GDM1 (cell line): ENCODE measurements around the gene ARHGAP26.

Experiments
- DNase-seq: peaks from one replicate; lab custom pipeline; 2025; lab: John Stamatoyannopoulos, UW

ARHGAP26 gene

DNA sequence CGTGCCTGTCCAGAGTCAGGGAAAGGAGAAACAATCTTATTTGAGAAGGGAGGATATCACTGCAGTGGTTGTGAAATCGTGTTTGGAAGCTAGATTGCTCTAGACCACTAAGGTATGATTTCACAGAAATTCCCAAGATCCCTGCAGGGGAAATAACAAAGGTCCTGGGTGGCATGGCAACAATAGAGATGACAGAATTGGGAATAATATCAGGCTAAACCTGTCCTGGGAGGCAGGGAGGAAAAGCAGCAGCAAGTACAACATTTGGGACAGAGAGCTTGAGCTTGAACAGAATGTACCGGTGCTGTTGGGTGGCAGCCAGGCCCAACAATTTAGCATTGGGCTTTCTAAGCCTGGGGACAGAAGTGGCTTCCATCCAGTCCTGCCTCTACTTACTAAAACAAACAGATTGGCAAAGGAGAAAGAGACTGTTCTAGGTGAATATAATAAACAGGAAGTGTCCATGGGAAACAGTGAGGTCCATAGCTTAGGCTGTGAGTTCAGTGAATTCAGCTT, 17.0 kb upstream of the ARHGAP26 start:
- DNase-seq: no peak

DNA sequence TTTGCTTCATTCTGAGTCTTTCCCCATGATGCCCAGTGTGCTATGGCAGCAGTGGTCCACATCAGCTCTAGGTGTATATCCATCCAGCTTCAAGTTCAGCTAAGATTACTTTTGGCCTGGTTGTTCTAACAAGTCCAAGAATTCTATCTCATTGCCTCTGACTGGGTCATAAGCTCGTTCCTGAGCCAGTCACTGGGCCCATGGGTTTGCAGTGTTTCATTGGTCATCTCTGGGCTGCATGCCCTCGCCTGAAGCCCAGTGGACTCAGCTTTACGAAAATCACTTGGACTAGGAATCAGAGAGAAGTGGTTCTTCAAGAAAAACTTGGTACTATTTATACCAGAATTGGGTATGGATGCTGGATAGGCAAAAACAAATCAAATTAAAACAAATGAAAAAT, 16.1 kb upstream of the ARHGAP26 start:
- no peak for DNase-seq

- DNase-seq: no peak
Observed at GRCh38 chr5:142756576-142756975, 13.6 kb upstream of the ARHGAP26 start.

DNA sequence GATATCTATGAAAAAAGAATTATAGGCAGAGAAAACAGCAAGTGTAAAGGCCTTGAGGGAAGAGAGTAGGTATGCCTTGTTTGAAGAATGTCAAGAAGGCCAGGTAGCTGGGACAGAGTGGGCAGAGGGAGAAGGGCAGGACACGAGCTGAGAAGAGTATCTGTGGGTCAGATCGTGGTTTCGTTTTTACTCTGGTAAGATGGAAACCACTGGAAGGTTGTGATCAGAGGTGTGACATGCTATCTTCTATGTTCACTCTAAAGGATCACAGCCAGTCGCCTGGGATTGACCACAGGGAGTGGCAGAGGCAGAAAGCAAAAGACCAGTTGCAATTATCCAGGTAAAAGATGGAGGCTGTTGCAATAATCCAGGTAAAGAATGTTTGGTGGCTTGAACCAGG, 12.6 kb upstream of the ARHGAP26 start:
- no peak for DNase-seq

DNA sequence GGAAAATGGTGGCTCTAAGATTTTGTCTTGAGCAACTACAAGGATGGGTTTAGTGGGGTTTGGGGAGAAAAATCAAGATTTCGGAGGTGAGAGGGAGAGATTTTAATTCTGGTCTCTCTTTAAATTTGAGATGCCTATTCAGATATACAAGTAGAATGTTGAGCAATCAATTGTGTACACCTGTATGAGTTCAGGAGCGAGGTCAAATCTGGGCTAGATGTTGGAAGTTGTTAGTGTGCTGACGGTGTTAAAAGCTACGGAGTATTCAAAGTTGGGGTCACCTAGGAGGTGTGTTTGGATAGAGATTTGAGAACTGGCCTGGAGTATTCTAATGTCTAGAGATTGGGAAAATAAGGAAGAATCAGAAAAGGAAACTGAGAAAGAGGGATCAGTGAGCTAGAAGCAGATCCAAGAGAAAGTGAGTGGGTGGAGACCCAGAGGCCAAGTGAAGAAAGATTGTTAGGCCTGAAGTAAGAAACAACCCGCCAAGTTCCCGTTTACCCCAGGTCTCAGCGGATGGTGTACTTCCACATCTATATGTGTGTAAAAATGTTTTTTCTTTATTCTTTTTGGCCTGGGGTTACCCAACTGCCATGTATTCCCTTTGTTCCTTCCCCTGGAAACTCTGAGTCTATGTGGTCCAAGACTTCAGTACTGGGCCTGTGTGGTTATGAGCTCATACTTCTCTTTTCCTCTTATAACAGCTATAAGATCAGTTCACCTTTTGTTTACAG, 11.9 kb upstream of the ARHGAP26 start:
- peak; percentile 56 for DNase-seq

- no peak for DNase-seq
Observed at GRCh38 chr5:142758796-142759145, 11.4 kb upstream of the ARHGAP26 start.

GRCh38 chr5:142763701-142764100, 6.5 kb upstream of the ARHGAP26 start:
- DNase-seq: no peak

GRCh38 chr5:142767178-142767577, 3.0 kb upstream of the ARHGAP26 start:
- no peak for DNase-seq

DNA sequence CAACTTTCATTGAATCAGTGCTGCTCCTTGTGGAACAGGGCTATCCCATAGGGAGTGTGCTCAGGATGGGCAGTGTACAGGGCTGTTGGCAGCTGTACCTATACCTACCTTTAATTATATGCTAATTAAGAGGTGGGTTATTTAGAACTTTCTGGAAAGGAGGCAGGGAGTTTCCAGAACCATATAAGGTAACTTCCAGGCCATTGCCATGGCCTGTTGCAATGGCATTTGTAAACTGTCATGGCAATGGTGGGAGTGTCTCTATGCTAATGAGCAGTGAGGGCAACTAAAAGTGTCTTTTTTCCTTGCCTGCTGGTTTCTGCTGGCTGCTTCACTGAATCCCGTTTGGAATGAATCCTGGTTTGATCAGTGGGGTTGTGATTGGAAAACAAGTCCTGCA, 2.3 kb upstream of the ARHGAP26 start:
- DNase-seq: no peak

GRCh38 chr5:142769251-142769792, 855 bp upstream of the ARHGAP26 start:
- no peak for DNase-seq

DNA sequence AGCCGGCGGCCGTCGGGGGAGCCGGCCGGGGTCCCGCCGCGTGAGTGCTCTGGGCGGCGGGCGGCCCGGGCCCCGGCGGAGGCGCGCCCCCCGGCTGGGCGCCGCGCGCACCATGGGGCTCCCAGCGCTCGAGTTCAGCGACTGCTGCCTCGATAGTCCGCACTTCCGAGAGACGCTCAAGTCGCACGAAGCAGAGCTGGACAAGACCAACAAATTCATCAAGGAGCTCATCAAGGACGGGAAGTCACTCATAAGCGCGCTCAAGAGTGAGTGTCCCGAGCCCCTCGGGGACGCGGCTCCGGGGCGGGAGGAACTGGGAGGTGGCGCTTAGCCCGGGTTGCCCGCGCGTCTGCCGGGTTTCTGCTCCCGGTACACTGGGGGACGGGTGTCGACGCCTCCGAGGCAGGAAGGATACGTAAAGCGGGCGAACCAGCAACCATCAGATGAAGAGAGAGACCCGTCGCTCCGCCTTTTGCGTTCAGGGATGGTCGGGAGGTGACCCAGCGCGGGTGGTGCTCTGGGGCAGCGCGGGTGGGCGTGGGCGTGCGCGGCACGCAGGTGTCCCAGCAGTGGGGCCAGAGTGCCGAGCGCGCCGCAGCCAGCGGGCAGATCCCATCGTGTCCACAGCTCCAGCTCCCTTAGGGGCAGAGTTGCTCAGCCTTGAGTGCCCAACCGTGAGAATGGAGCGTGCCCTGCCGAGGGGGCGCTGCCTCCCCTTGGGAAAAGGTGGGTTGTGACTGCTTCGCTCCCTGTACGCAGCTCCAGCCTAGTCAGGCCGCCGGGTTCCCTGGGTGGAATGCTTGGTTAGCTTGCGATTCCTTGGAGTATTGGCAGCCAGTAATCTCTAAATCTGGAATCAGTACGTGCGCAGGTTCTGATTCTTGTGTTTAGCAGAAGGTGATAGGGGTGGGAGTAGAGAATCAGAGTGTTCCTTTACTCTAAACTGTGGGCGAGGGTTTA, 753 bp downstream of the ARHGAP26 start:
- DNase-seq: no peak

DNA sequence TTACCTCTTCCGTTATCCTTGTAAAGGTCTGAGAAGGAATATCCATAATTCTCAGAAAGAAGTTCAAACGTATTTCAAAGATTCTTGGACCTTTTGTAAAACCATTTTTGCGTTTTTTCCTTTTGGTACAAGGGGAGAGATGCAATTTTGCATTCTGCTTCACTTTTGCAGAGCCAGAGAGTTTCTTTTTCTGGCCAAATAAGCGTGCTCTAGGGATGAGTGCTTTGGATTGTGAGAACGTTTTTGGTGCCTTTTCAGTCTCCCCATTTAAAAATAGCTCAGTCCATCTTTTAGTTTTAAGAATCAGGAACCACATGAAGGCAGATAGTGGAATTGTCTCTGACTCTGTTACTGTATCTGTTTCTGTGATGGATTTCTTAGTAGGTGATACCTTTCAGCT, 1.5 kb downstream of the ARHGAP26 start:
- no peak for DNase-seq

DNA sequence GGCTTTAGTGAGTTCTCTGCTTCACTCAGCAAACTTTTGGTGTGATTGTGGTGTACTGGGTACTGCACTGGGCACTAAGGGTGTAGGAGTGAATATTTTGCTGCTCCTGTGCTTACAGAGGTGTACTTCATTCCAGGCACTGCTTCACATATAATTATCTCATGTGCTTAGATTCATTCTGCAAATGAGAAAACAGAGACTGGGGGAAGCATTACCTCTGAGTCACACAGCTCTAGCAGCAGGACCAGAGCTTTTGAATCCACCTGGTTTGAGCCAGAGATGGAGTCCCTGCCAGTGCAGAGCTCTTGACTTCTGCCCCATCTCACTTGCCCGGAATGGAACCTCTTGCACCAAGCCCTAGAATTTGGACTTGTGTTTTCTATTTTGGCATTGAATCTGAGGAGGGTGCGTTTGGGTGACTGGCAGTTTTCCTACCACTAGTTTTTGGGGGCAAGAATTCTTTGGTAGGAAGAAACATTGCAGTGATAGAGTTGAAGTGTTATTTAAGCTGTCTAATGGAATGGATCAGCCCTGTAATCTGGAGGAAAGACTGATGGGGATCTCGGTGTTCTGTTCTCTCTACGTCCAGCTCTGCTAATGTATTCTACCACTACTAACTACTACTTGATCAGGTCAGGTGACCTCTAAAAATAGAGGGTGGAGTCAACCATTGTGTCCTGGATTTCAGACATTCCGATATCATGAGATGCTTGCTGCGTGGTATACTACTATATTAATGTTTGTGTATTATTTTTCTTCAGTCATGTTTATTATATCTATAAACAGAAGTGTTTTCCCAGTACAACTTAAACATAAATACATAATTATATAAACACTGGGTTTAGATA, 2.5 kb downstream of the ARHGAP26 start:
- DNase-seq: no peak

DNA sequence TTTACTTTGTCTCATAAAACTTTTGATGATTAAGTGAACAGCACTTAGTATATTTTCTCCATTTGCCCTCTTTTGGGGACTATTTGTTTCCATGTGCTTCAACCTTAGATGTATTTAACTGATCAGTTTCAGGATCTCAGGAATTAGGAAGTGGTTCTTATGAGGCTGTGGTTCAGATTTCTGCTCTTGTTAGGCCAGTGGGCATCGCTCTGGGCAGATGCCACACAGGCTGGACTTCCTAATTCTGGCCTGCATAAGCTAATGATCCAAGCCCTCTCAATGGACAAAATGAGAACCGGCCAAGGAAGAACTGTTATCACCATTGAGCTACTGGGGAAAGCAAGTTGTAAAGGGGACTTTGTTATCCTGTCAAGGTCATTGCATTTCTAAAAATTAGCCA, 6.9 kb downstream of the ARHGAP26 start:
- no peak for DNase-seq

- no peak for DNase-seq
Observed at GRCh38 chr5:142777850-142778249, 7.7 kb downstream of the ARHGAP26 start.

DNA sequence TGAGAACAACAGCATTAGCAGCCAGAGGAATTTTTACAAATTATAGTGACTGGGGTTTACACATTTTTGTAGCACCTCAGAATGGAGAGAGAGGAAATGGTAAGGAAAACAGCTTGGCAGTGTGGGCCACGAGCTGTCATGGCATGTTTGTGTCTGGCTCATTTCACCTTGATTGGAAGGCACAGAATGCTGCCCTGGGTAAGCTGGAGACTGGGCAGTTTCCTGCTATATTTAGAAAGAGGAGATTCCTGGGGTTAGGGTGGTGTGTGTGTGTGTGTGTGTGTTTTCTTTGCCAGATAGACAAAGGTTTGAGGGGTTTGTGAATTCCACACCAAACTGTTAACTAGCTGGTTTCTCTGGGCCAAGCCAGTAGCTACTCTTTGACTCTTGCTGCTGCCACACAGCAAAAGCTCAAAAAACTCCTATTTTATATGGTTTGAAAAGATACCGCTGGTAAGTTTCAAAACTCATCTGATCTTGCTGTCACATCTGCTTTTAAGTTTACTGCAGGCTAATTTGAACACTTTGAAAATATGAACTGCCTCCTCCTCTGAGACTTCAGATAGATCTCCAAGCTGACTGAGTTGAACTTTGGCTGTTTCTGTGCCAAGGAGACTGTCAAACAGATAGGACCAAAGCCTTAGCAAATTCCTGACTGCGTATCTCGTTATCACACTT, 9.1 kb downstream of the ARHGAP26 start:
- DNase-seq: no peak

DNA sequence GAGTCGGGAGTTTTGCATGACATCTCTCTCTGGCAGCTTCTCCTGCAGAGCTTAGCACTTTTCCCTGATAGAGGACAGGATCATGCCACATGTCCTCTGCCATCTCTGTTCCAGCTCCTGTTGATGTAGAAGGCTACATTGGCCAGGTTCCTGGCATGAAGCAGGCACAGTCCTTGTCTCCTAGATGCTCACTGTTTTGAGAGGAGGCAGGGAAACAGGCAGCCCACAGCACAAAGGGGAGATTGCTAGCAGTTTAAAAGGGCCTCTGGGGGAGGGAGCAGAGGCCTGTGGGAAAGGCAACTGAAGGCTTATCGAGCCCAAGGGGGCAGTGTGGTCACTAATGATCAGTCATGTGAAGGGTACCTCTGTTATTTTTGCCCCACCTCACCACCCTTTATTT, 10.7 kb downstream of the ARHGAP26 start:
- DNase-seq: no peak

GRCh38 chr5:142782976-142783530, 12.9 kb downstream of the ARHGAP26 start:
- DNase-seq: no peak

- no peak for DNase-seq
Observed at GRCh38 chr5:142783601-142784341, 13.6 kb downstream of the ARHGAP26 start.

- no peak for DNase-seq
Observed at GRCh38 chr5:142784401-142784955, 14.3 kb downstream of the ARHGAP26 start.
